Spinal cord (tissue), 10 donors: Measurements from ENCODE around the gene TXLNB. TPM values are rescaled to one million over a fixed set of nuclear protein-coding genes. Genes with fewer than 3 reads are reported as not detected.

Source experiments
- DNase-seq, 6 donors: peaks; one replicate each; pipeline versions ENCODE4 v3.0.0 to v3.0.0-alpha.2; 2013 to 2015; ENCODE audit warnings: low spot score in 6 of 6, low read depth in 4 of 6
- H3K27ac ChIP-seq: one replicate; pipeline ENCODE4 v1.5.1; 2013; ENCODE audit warnings: low read depth, low read length, control low read depth
- H3K27me3 ChIP-seq: one replicate; pipeline ENCODE4 v1.6.1; 2013; ENCODE audit warnings: low read length; ENCODE audit not compliant: control insufficient read depth, insufficient read depth
- H3K36me3 ChIP-seq: one replicate; pipeline ENCODE4 v1.6.1; 2013; ENCODE audit warnings: low read length; ENCODE audit not compliant: control insufficient read depth, insufficient read depth
- H3K4me1 ChIP-seq: one replicate; pipeline ENCODE4 v1.6.1; 2013; ENCODE audit warnings: low read length; ENCODE audit not compliant: control insufficient read depth, insufficient read depth
- H3K4me3 ChIP-seq: one replicate; pipeline ENCODE4 v1.5.1; 2013; ENCODE audit warnings: low read depth, low read length, control low read depth
- H3K9me3 ChIP-seq: one replicate; pipeline ENCODE4 v1.6.1; 2013; ENCODE audit warnings: low read length; ENCODE audit not compliant: control insufficient read depth, insufficient read depth
- WGBS: methylation state at CpG from one replicate; pipeline ENCODE4 v1.1.5; 2013; ENCODE audit warnings: missing lambda C conversion rate; ENCODE audit not compliant: insufficient coverage; 5-methylcytosine and 5-hydroxymethylcytosine counted together
- polyA plus RNA-seq, 2 donors: library from polyadenylated mRNA; unstranded; fragments of 120-200 nt; gene quantifications; one replicate each; pipeline ENCODE4 v1.2.1, GENCODE V29; 2013; ENCODE audit not compliant: insufficient read length in 2 of 2
- total RNA-seq, 2 donors: library from RNA; depleted of rRNA in 1 of 2; stranded (reverse); fragments of 120-200 nt in 1 of 2; fragments of >200 nt in 1 of 2; gene quantifications; one replicate each; pipeline versions ENCODE4 v1.2.3 to v1.2.4, GENCODE V29; 2013 to 2014
- donor health status: healthy.

Gene TXLNB
- total and polyA plus RNA-seq, 4 donors, result 2.0 to 7.1 (median 2.6) TPM

DNA sequence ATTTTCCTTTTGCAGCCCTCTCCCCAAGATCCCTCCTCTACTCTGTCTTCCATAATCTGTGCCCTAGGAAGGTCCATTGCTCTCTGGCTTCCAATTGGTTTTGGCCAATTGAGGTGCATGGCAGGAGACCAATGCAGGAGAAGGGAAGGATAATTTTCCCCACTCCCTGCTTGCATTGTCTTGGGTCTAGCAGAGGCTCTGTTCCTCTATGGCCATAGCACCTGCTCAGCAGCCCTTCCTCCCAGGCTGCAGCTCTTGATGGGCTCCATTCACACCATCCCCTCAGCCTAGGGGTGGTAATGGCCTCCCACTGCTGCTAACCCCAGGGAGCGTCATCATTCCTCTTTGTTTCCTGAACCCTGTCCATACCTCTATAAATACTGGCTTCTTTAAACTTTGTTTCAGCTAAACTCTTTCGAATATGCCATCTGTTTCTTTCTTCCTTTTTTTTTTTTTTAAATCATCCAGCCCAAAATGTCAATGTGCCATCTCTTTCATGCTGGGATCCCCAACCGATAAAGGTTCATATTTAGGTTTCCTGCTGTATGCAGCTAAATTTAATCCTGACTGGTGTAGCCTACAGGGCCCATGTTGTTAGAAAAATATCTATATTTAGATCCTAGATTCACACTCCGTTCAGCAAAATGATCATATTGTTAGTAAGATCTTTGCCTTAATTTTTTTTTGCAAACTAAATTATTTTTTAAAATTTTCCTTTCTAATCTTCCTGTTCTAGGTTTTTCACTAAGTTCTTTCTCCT, 93.1 kb downstream of the TXLNB start:
- Histone ChIP-seq H3K4me1 (no peaks in the 10 kb centered on the region), H3K36me3 (no peaks in the 10 kb centered on the region), H3K27ac (no peak overlapping the region), H3K4me3 (no peak overlapping the region), H3K27me3 (no peaks in the 10 kb centered on the region), H3K9me3 (no peaks in the 10 kb centered on the region)
- 70% methylated on average over 2 of the region's 4 CpGs for WGBS
- DNase-seq, result no peak

GRCh38 chr6:139194740-139195139, 97.1 kb downstream of the TXLNB start:
- Histone ChIP-seq H3K27me3 (no peaks in the 10 kb centered on the region), H3K27ac (no peak overlapping the region), H3K4me1 (no peaks in the 10 kb centered on the region), H3K4me3 (no peak overlapping the region), H3K9me3 (no peaks in the 10 kb centered on the region), H3K36me3 (no peaks in the 10 kb centered on the region)
- WGBS, result 65% methylated on average over 3 of the region's 3 CpGs
- DNase-seq, result no peak

Other genes with a start within 250 kb of the TXLNB start
- 10 to 100 TPM; 21.7 to 30.4 TPM for gene HECA, start 156.9 kb downstream of the TXLNB start, total RNA-seq
- 10 to 100 TPM; 18.0 to 22.2 TPM for gene HECA, start 156.9 kb downstream of the TXLNB start, polyA plus RNA-seq
- 100 to 1,000 TPM in 1 of 2 donors, 10 to 100 TPM in 1; 38.1 to 152 TPM for gene CITED2, start 82.7 kb upstream of the TXLNB start, total RNA-seq
- 100 to 1,000 TPM in 1 of 2 donors, 10 to 100 TPM in 1; 89.1 to 103 TPM for gene CITED2, start 82.7 kb upstream of the TXLNB start, polyA plus RNA-seq